ENCODE results near the gene SSBP4. TPM values are rescaled to one million over a fixed set of nuclear protein-coding genes. Genes with fewer than 3 reads are reported as not detected.

SSBP4 gene
- total and polyA plus RNA-seq, 2 experiments from 2014 or later = 46.9 to 169 TPM

DNA sequence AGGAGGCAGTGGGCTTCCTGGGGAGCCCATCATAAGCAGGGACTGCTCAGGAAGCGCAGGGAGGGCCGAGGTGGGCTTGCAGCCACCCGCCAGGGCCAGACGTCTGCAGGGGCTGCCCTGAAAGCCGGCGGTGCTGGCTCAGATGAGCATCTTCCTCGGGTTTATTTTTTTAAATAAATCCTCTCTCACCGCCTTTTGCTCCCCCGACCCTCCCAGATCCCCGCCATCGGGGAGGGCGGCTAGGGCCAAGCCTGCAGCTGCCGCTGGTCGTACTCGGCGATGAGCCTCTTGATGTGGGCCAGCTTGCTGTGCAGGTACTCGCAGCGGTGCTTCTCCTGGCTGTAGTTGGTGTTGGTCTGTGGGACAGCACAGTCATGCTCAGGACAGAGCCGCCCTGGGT lies 25.3 kb downstream of the SSBP4 start:
- Histone ChIP-seq H3K9me2 (ENCODE audit: insufficient read depth) (no peaks in the 10 kb centered on the region), H3K27me3 (replicated peaks; ENCODE audit: insufficient read depth) (no peaks in the 10 kb centered on the region), H3K4me3 (no peak overlapping the region), H3K9ac (no peak overlapping the region), H3K9me3 (ENCODE audit: low read depth) (no peaks in the 10 kb centered on the region), H4K20me1 (ENCODE audit: insufficient read depth) (no peaks in the 10 kb centered on the region), H3K4me2 (ENCODE audit: unreplicated experiment) (no peak overlapping the region), H2AFZ (no peak overlapping the region), H3K79me2 (ENCODE audit: insufficient read depth) (peaks cover 9% of the 10 kb centered on the region; the same call in 1 of the 2 replicates), H3F3A (ENCODE audit: insufficient read depth) (peaks cover 13% of the 10 kb centered on the region), H3K4me1 (ENCODE audit: insufficient read depth) (no peaks in the 10 kb centered on the region), H3K27ac (no peak overlapping the region), H3K36me3 (ENCODE audit: low read depth) (peaks cover 8% of the 10 kb centered on the region; the same call in 1 of the 2 replicates)
- WGBS, 2 experiments (ENCODE audit: low coverage in 1 of 2, low lambda C conversion rate in 2 of 2, missing lambda C conversion rate in 2 of 2) = 90 to 95% methylated on average over 16 to 19 of the region's 19 CpGs
- TF ChIP-seq EZH2phosphoT487 (IDR thresholded peaks at IDR 0.05; ENCODE audit: insufficient read depth, low read depth) (no peak), EZH2 (IDR thresholded peaks at IDR 0.05; ENCODE audit: insufficient read depth, poor library complexity, severe bottlenecking) (no peak)
- in situ Hi-C loops (cut with MboI) = no loop called here
- no peak for DNase-seq

DNA sequence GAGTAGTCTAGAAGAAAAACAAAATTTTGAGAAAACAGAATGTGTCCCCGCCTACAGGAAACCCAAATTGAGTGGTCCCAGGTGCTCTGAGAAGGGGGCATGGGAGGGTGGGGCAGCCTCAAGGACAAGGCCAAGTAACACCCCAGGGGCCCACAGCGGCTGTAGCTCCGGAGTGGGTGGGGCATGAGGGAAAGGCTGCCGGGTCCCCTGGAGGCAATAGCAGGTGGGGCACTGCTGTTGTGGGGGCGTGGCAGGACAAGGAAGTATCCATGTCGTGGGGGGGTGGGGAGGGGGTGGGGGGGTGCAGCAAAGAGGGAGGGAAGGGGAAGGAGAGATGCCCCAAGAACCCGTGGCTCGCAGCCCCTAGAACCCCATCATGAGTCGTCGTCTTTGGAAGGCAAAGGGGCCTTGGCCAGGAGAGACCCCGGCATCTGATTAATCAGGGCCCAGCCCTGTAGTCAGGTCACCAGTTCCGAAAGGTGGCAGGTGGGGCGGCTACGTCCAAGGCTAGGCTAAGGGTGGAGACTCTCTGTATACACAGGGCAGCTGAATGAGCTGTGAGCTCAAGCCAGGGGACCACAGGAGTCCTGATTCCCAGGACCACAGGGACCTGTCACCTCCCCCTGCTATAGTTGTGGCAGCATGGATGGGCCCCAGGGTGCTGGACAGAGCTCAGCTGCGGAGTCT lies 26.2 kb downstream of the SSBP4 start:
- Histone ChIP-seq H2AFZ (no peak overlapping the region), H3K27ac (no peak overlapping the region), H3K79me2 (ENCODE audit: insufficient read depth) (peaks cover 13% of the 10 kb centered on the region; the same call in 1 of the 2 replicates), H3K9me3 (ENCODE audit: low read depth) (no peaks in the 10 kb centered on the region), H3K4me2 (ENCODE audit: unreplicated experiment) (no peak overlapping the region), H3K27me3 (replicated peaks; ENCODE audit: insufficient read depth) (no peaks in the 10 kb centered on the region), H4K20me1 (ENCODE audit: insufficient read depth) (no peaks in the 10 kb centered on the region), H3K9ac (no peak overlapping the region), H3F3A (ENCODE audit: insufficient read depth) (peaks cover 5% of the 10 kb centered on the region), H3K36me3 (ENCODE audit: low read depth) (peaks cover 13% of the 10 kb centered on the region; the same call in 1 of the 2 replicates), H3K4me1 (ENCODE audit: insufficient read depth) (no peaks in the 10 kb centered on the region), H3K9me2 (ENCODE audit: insufficient read depth) (no peaks in the 10 kb centered on the region), H3K4me3 (no peak overlapping the region)
- DNase-seq = no peak
- WGBS, 2 experiments (ENCODE audit: low coverage in 1 of 2, low lambda C conversion rate in 2 of 2, missing lambda C conversion rate in 2 of 2) = 82 to 95% methylated on average over 6 to 15 of the region's 15 CpGs
- in situ Hi-C loops (cut with MboI) = no loop called here
- no peak for TF ChIP-seq EZH2phosphoT487 (IDR thresholded peaks at IDR 0.05; ENCODE audit: insufficient read depth, low read depth)
- TF ChIP-seq EZH2 (IDR thresholded peaks at IDR 0.05; ENCODE audit: insufficient read depth, poor library complexity, severe bottlenecking) = no peak

- no peak overlapping the region for H3K4me2 ChIP-seq (ENCODE audit: unreplicated experiment)
- no peaks in the 10 kb centered on the region for H4K20me1 ChIP-seq (ENCODE audit: insufficient read depth)
- H3F3A ChIP-seq (ENCODE audit: insufficient read depth) = peaks cover 4% of the 10 kb centered on the region
- H3K9me2 ChIP-seq (ENCODE audit: insufficient read depth) = no peaks in the 10 kb centered on the region
- in situ Hi-C loops (cut with MboI) = no loop called here
- peaks cover 13% of the 10 kb centered on the region; the same call in 1 of the 2 replicates for H3K79me2 ChIP-seq (ENCODE audit: insufficient read depth)
- H2AFZ ChIP-seq = no peak overlapping the region
- no peaks in the 10 kb centered on the region for H3K4me1 ChIP-seq (ENCODE audit: insufficient read depth)
- no peaks in the 10 kb centered on the region for H3K9me3 ChIP-seq (ENCODE audit: low read depth)
- TF ChIP-seq EZH2phosphoT487 (IDR thresholded peaks at IDR 0.05; ENCODE audit: insufficient read depth, low read depth) = no peak
- TF ChIP-seq EZH2 (IDR thresholded peaks at IDR 0.05; ENCODE audit: insufficient read depth, poor library complexity, severe bottlenecking) = no peak
- DNase-seq = no peak
- H3K27ac ChIP-seq = no peak overlapping the region
- H3K27me3 ChIP-seq (replicated peaks; ENCODE audit: insufficient read depth) = no peaks in the 10 kb centered on the region
- peaks cover 13% of the 10 kb centered on the region; the same call in 1 of the 2 replicates for H3K36me3 ChIP-seq (ENCODE audit: low read depth)
- WGBS, 2 experiments (ENCODE audit: low coverage in 1 of 2, low lambda C conversion rate in 2 of 2, missing lambda C conversion rate in 2 of 2) = 91 to 93% methylated on average over 34 of the region's 34 CpGs
- no peak overlapping the region for H3K9ac ChIP-seq
- H3K4me3 ChIP-seq = no peak overlapping the region
These were observed 27.1 kb downstream of the SSBP4 start for GRCh38 chr19:18446145-18446810.

DNA sequence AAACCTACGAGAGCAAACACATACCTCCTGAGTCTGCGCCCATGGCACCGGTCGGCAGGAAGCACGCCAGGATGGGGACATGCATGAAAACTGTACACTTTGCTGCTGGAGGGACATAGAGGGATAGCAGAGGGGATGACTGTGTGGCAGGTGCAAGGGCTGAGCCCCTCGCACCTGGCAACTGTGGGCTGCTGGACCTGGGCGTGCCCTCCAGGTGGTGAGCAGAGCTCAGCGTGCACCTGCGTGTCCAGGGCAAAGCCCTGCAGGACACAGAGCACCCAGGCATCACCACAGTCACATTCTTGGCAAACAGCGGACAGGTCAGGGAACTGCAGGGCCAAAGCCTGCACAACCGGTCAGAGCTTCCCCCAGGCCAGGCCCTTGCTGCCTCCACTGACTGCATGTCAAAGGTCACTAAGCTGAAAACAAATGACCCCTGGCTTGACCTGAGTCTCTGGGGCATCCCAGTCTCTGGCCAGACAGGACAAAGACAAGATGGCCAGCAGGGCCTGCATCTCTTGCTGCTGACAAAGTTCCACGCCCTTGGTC lies 27.7 kb downstream of the SSBP4 start:
- in situ Hi-C loops (cut with MboI) = no loop called here
- no peaks in the 10 kb centered on the region for H3K4me1 ChIP-seq (ENCODE audit: insufficient read depth)
- no peak for DNase-seq
- no peaks in the 10 kb centered on the region for H3K9me2 ChIP-seq (ENCODE audit: insufficient read depth)
- peaks cover 4% of the 10 kb centered on the region for H3F3A ChIP-seq (ENCODE audit: insufficient read depth)
- 92 to 96% methylated on average over 12 of the region's 12 CpGs for WGBS, 2 experiments (ENCODE audit: low coverage in 1 of 2, low lambda C conversion rate in 2 of 2, missing lambda C conversion rate in 2 of 2)
- H3K4me3 ChIP-seq = no peak overlapping the region
- peaks cover 13% of the 10 kb centered on the region; the same call in 1 of the 2 replicates for H3K79me2 ChIP-seq (ENCODE audit: insufficient read depth)
- H2AFZ ChIP-seq = no peak overlapping the region
- H3K4me2 ChIP-seq (ENCODE audit: unreplicated experiment) = no peak overlapping the region
- TF ChIP-seq EZH2 (IDR thresholded peaks at IDR 0.05; ENCODE audit: insufficient read depth, poor library complexity, severe bottlenecking) (no peak), EZH2phosphoT487 (IDR thresholded peaks at IDR 0.05; ENCODE audit: insufficient read depth, low read depth) (no peak)
- H3K27me3 ChIP-seq (replicated peaks; ENCODE audit: insufficient read depth) = no peaks in the 10 kb centered on the region
- H3K27ac ChIP-seq = no peak overlapping the region
- no peak overlapping the region for H3K9ac ChIP-seq
- H3K36me3 ChIP-seq (ENCODE audit: low read depth) = peaks cover 13% of the 10 kb centered on the region; the same call in 1 of the 2 replicates
- H4K20me1 ChIP-seq (ENCODE audit: insufficient read depth) = no peaks in the 10 kb centered on the region
- H3K9me3 ChIP-seq (ENCODE audit: low read depth) = no peaks in the 10 kb centered on the region

All from GM23248 (cell line).